H1 (cell line): ENCODE results near the gene IQGAP1. TPM values are rescaled to one million over a fixed set of nuclear protein-coding genes. Genes with fewer than 3 reads are reported as not detected.

ENCODE experiments used
- CTCF ChIA-PET: fragments of 300-600 bp; sonication (Branson Sonifier 250); formaldehyde crosslinking; loops from one replicate; lab custom pipeline; 2021; ENCODE audit not compliant: partially characterized antibody; lab: Charles Lee
- POLR2A ChIA-PET: fragments of 300-600 bp; sonication (Branson Sonifier 250); formaldehyde crosslinking; loops from one replicate; lab custom pipeline; 2021; ENCODE audit warnings: inconsistent platforms; ENCODE audit not compliant: partially characterized antibody; lab: Charles Lee
- DNase-seq, 2 experiments: peaks; one replicate each; pipeline versions ENCODE4 v3.0.0 to v3.0.0-alpha.2; 2010 to 2022; ENCODE audit warnings: low spot score in 2 of 2, low read depth in 1 of 2, mixed read lengths in 1 of 2
- FAIRE-seq: peaks from 2 replicates; lab custom pipeline; 2011; peaks lifted over from hg19 to GRCh38; lab: Jason Lieb, UNC
- H2AFZ ChIP-seq: 2 replicates; pipeline ENCODE4 v1.8.1; 2012; ENCODE audit warnings: low read length, inconsistent platforms
- H2AK5ac ChIP-seq: 2 replicates; pipeline ENCODE4 v1.6.1; 2013; ENCODE audit warnings: low read depth, low read length
- H2BK120ac ChIP-seq: replicated peaks from 2 replicates; pipeline ENCODE3; 2013; ENCODE audit warnings: low read depth, low read length, inconsistent platforms
- H2BK12ac ChIP-seq: 2 replicates; pipeline ENCODE4 v1.6.1; 2013; ENCODE audit warnings: low read depth, low read length
- H2BK15ac ChIP-seq: 2 replicates; pipeline ENCODE4 v1.6.1; 2013; ENCODE audit warnings: low read length
- H2BK20ac ChIP-seq: 2 replicates; pipeline ENCODE4 v1.6.1; 2013; ENCODE audit warnings: low read length
- H2BK5ac ChIP-seq: 2 replicates; pipeline ENCODE4 v1.6.1; 2013; ENCODE audit warnings: low read depth, low read length
- H3K14ac ChIP-seq: 2 replicates; pipeline ENCODE4 v1.6.1; 2013; ENCODE audit warnings: inconsistent platforms; ENCODE audit not compliant: insufficient read length
- H3K18ac ChIP-seq: 2 replicates; pipeline ENCODE4 v1.6.1; 2013; ENCODE audit warnings: low read length; ENCODE audit errors: extremely low read depth
- H3K23ac ChIP-seq: 2 replicates; pipeline ENCODE4 v1.6.1; 2013; ENCODE audit warnings: inconsistent platforms; ENCODE audit not compliant: insufficient read length
- H3K23me2 ChIP-seq: 2 replicates; pipeline ENCODE4 v1.6.1; 2013; ENCODE audit warnings: low read depth, low read length
- H3K27ac ChIP-seq: 2 replicates; pipeline ENCODE4 v1.6.1; 2011; ENCODE audit warnings: low read depth, low read length, inconsistent platforms
- H3K27me3 ChIP-seq, 4 experiments: replicated peaks in 1 of 4; 1 replicate in 1 of 4; 2 replicates in 3 of 4; pipeline versions ENCODE4 v1.6.1 to v1.8.1; 2011 to 2013; ENCODE audit warnings: low read length in 3 of 4, mild to moderate bottlenecking in 3 of 4, inconsistent platforms in 2 of 4, mixed read lengths in 2 of 4, moderate library complexity in 1 of 4; ENCODE audit not compliant: control insufficient read depth in 3 of 4, insufficient read depth in 3 of 4; ENCODE audit errors: extremely low read depth in 1 of 4
- H3K36me3 ChIP-seq, 4 experiments: 2 replicates each; pipeline versions ENCODE4 v1.6.1 to v1.8.1; 2011 to 2013; ENCODE audit warnings: mild to moderate bottlenecking in 4 of 4, low read length in 3 of 4, moderate library complexity in 2 of 4, control low read depth in 1 of 4, inconsistent platforms in 1 of 4; ENCODE audit not compliant: insufficient read depth in 4 of 4, control insufficient read depth in 2 of 4
- H3K4ac ChIP-seq: replicated peaks from 2 replicates; pipeline ENCODE3; 2013; ENCODE audit warnings: low read length, low read depth, mixed read lengths, inconsistent platforms; ENCODE audit not compliant: insufficient read length
- H3K4me1 ChIP-seq, 4 experiments: replicated peaks in 1 of 4; 1 replicate in 1 of 4; 2 replicates in 3 of 4; pipeline versions ENCODE4 v1.6.1 to v1.8.1; 2011 to 2013; ENCODE audit warnings: low read length in 3 of 4, inconsistent platforms in 2 of 4, mixed read lengths in 1 of 4; ENCODE audit not compliant: insufficient read depth in 4 of 4, control insufficient read depth in 3 of 4
- H3K4me2 ChIP-seq, 2 experiments: 2 replicates each; pipeline versions ENCODE4 v1.6.1 to v1.8.1; 2011 to 2013; ENCODE audit warnings: low read depth in 2 of 2, low read length in 2 of 2, control low read depth in 1 of 2, inconsistent platforms in 1 of 2, mild to moderate bottlenecking in 1 of 2; ENCODE audit not compliant: insufficient read depth in 1 of 2
- H3K4me3 ChIP-seq, 4 experiments: fragments of 200-600, 300-600 bp in 1 of 4; sonication (generic), shearing (Covaris generic), sonication (Bioruptor Twin) in 1 of 4; 2 replicates each; pipeline versions ENCODE4 v1.5.1 to v1.8.1; 2011 to 2016; ENCODE audit warnings: low read length in 4 of 4, low read depth in 3 of 4, control low read depth in 2 of 4, inconsistent platforms in 2 of 4, mild to moderate bottlenecking in 2 of 4, mixed read lengths in 1 of 4, moderate library complexity in 1 of 4; ENCODE audit not compliant: insufficient read depth in 2 of 4; ENCODE audit errors: extremely low read depth in 1 of 4
- H3K56ac ChIP-seq: replicated peaks from 2 replicates; pipeline ENCODE3; 2013; ENCODE audit warnings: low read depth, mild to moderate bottlenecking, mixed read lengths, low read length, inconsistent platforms; ENCODE audit not compliant: insufficient read length
- H3K79me1 ChIP-seq: 2 replicates; pipeline ENCODE4 v1.6.1; 2013; ENCODE audit warnings: low read depth, low read length, control low read depth
- H3K79me2 ChIP-seq, 2 experiments: 2 replicates each; pipeline versions ENCODE4 v1.6.1 to v1.8.1; 2012 to 2013; ENCODE audit warnings: low read length in 2 of 2, mild to moderate bottlenecking in 2 of 2, inconsistent platforms in 1 of 2; ENCODE audit not compliant: insufficient read depth in 2 of 2, control insufficient read depth in 1 of 2
- H3K9ac ChIP-seq, 4 experiments: replicated peaks in 1 of 4; 1 replicate in 1 of 4; 2 replicates in 3 of 4; pipeline versions ENCODE4 v1.6.1 to v1.8.1; 2011 to 2013; ENCODE audit warnings: low read depth in 3 of 4, low read length in 3 of 4, control low read depth in 2 of 4, mild to moderate bottlenecking in 2 of 4, moderate library complexity in 2 of 4, inconsistent platforms in 1 of 4; ENCODE audit errors: extremely low read depth in 1 of 4
- H3K9me3 ChIP-seq, 2 experiments: 2 replicates each; pipeline versions ENCODE4 v1.6.1 to v1.8.1; 2012 to 2013; ENCODE audit warnings: mild to moderate bottlenecking in 2 of 2, moderate library complexity in 2 of 2, control low read depth in 1 of 2, inconsistent platforms in 1 of 2, low read depth in 1 of 2, low read length in 1 of 2, mixed read lengths in 1 of 2; ENCODE audit not compliant: insufficient read depth in 2 of 2
- H4K20me1 ChIP-seq, 2 experiments: replicated peaks in 1 of 2; 2 replicates each; pipeline versions ENCODE3 to v1.8.1; 2011 to 2013; ENCODE audit warnings: inconsistent platforms in 2 of 2, low read length in 2 of 2, mild to moderate bottlenecking in 1 of 2; ENCODE audit not compliant: insufficient read depth in 2 of 2, control insufficient read depth in 1 of 2
- H4K5ac ChIP-seq: 2 replicates; pipeline ENCODE4 v1.6.1; 2013; ENCODE audit warnings: low read length, low read depth, mixed read lengths, inconsistent platforms; ENCODE audit not compliant: insufficient read length
- H4K8ac ChIP-seq: 2 replicates; pipeline ENCODE4 v1.8.0; 2013; ENCODE audit warnings: mild to moderate bottlenecking, moderate library complexity, low read length, inconsistent platforms; ENCODE audit not compliant: insufficient read depth; ENCODE audit errors: extremely low read depth
- H4K91ac ChIP-seq: replicated peaks from 2 replicates; pipeline ENCODE3; 2013; ENCODE audit warnings: low read length, mixed read lengths, inconsistent platforms; ENCODE audit not compliant: insufficient read length
- ASH2L ChIP-seq: fragments of 200-600, 300-600 bp; sonication (generic); IDR thresholded peaks from one replicate; pipeline ENCODE4 v1.7.1; 2017; ENCODE audit warnings: low read length
- BRCA1 ChIP-seq: IDR thresholded peaks from 2 replicates; pipeline ENCODE4 v1.6.1; 2012; ENCODE audit warnings: low read depth, low read length, improper control_type of control experiment
- CREB1 ChIP-seq: IDR thresholded peaks from 2 replicates; pipeline ENCODE4 v1.6.1; 2012; ENCODE audit warnings: inconsistent platforms
- EGR1 ChIP-seq: IDR thresholded peaks from 2 replicates; pipeline ENCODE4 v1.6.1; 2011; ENCODE audit warnings: low read depth, low read length, borderline replicate concordance
- EP300 ChIP-seq, 2 experiments: IDR thresholded peaks; 1 replicate in 1 of 2; 2 replicates in 1 of 2; pipeline ENCODE4 v1.6.1; 2011 to 2012; ENCODE audit warnings: low read depth in 2 of 2, low read length in 2 of 2, mild to moderate bottlenecking in 2 of 2, borderline replicate concordance in 1 of 2, inconsistent platforms in 1 of 2, moderate library complexity in 1 of 2
- MAFK ChIP-seq: IDR thresholded peaks from 2 replicates; pipeline ENCODE4 v1.6.1; 2012; ENCODE audit warnings: low read depth, mild to moderate bottlenecking, improper control_type of control experiment, low read length
- MAX ChIP-seq: IDR thresholded peaks from 2 replicates; pipeline ENCODE4 v1.6.1; 2012; ENCODE audit warnings: inconsistent platforms
- NANOG ChIP-seq: IDR thresholded peaks from 2 replicates; pipeline ENCODE4 v1.6.1; 2011; ENCODE audit warnings: low read length, low read depth, mild to moderate bottlenecking, inconsistent platforms; ENCODE audit not compliant: insufficient read depth, poor library complexity, severe bottlenecking
- POU5F1 ChIP-seq: IDR thresholded peaks from 2 replicates; pipeline ENCODE4 v1.6.1; 2011; ENCODE audit warnings: low read depth, mild to moderate bottlenecking, low read length, moderate library complexity
- ZNF274 ChIP-seq: IDR thresholded peaks from 2 replicates; pipeline ENCODE4 v1.7.0; 2012; ENCODE audit warnings: low read length, borderline replicate concordance; ENCODE audit errors: extremely low read depth
- WGBS, 2 experiments: shearing (Covaris generic) in 1 of 2; methylation state at CpG; one replicate each; pipeline versions ENCODE4 v1.1.6 to v1.1.7; 2013 to 2015; ENCODE audit warnings: low lambda C conversion rate in 2 of 2, mixed read lengths in 2 of 2, inconsistent platforms in 1 of 2, low coverage in 1 of 2, missing lambda C conversion rate in 1 of 2; ENCODE audit not compliant: insufficient replicate concordance in 2 of 2, insufficient coverage in 1 of 2, insufficient read length in 1 of 2; ENCODE audit errors: extremely low coverage in 1 of 2, missing lambda C conversion rate in 1 of 2; 5-methylcytosine and 5-hydroxymethylcytosine counted together
- polyA plus RNA-seq, 7 experiments: library from polyadenylated mRNA; depleted of rRNA in 3 of 7; stranded (reverse) in 5 of 7; unstranded in 2 of 7; fragments of >200 nt in 5 of 7; fragments of 200-250 nt in 2 of 7; gene quantifications; 1 replicate in 5 of 7; 2 replicates in 1 of 7; 4 replicates in 1 of 7; pipeline versions ENCODE4 v1.2.1 to v1.2.3, GENCODE V29; 2011 to 2013; ENCODE audit warnings: missing spikeins in 2 of 7, mixed read lengths in 2 of 7
- total RNA-seq: library from RNA; stranded (reverse); fragmentation: NEBNext Ultra II Directional; extraction: Animal tissue kit (Norgen Biotek cat#: 25700); gene quantifications from 2 replicates; pipeline ENCODE4 v1.2.1, GENCODE V29; 2021
- TF ChIP-seq, protein P1 (sequence below): IDR thresholded peaks from 2 replicates; pipeline ENCODE4 v1.6.1; 2012; ENCODE audit warnings: inconsistent platforms

IQGAP1 gene
- total and polyA plus RNA-seq, 2 of the 8 experiments (the other 6 are each of a cell fraction or from before 2014, with no cell fraction given), result 56.0 to 138 TPM

DNA sequence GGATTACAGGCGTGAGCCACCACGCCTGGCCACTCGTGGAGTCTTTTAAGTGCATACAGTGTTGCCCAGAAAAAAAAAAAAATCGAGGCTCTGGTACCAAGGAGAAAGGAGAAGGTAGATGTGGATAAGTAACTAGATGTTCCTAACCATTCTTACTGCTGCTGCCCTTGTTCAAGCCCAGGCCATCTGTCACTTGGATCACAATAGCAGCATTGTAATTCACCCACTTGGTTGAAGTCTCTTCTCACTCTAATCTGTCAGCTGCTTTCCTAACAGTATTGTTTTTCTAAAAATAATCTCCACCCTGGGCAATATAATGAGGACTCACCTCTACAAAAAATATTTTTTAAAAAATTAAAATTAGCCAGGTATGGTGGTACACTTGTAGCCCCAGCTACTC lies 83.7 kb downstream of the IQGAP1 start:
- no peaks in the 10 kb centered on the region for H3K79me2 ChIP-seq
- no peak overlapping the region for H2AK5ac ChIP-seq
- H4K91ac ChIP-seq, result no peak overlapping the region
- no peak overlapping the region for H2BK20ac ChIP-seq
- DNase-seq (no peak), FAIRE-seq (no peak)
- H4K8ac ChIP-seq, result no peak overlapping the region
- TF ChIP-seq, protein P1, sequence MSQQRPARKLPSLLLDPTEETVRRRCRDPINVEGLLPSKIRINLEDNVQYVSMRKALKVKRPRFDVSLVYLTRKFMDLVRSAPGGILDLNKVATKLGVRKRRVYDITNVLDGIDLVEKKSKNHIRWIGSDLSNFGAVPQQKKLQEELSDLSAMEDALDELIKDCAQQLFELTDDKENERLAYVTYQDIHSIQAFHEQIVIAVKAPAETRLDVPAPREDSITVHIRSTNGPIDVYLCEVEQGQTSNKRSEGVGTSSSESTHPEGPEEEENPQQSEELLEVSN, result no peak
- no peak for TF ChIP-seq EP300 (IDR thresholded peaks at IDR 0.05; ENCODE audit: borderline replicate concordance in 1 of 2, low read depth in 2 of 2, low read length in 2 of 2)
- TF ChIP-seq ZNF274, result no peak
- TF ChIP-seq POU5F1, result no peak
- no peak for TF ChIP-seq EGR1
- TF ChIP-seq MAX, result no peak
- TF ChIP-seq BRCA1, result no peak
- TF ChIP-seq NANOG, result no peak
- no peak for TF ChIP-seq ASH2L
- no peak for TF ChIP-seq MAFK
- TF ChIP-seq CREB1, result no peak
- H3K56ac ChIP-seq, result no peak overlapping the region
- no peaks in the 10 kb centered on the region for H4K20me1 ChIP-seq
- H3K9ac ChIP-seq, result no peak overlapping the region
- no peak overlapping the region for H3K4me3 ChIP-seq
- H3K4ac ChIP-seq, result no peak overlapping the region
- H3K9me3 ChIP-seq, result no peaks in the 10 kb centered on the region
- H3K79me1 ChIP-seq, result 0 out of 2 replicates have a peak, but pooled peaks cover 3% of the 10 kb centered on the region
- H3K4me2 ChIP-seq, result no peak overlapping the region
- H3K23ac ChIP-seq, result no peak overlapping the region
- CTCF ChIA-PET, result interaction anchor here (1.0 to 4.7 kb wide), 3 partner anchors 10 to 152 kb away, joined by 3 to 21 read pairs (median 4); no protein-coding TSS in a partner anchor
- H3K27ac ChIP-seq, result no peak overlapping the region
- H3K27me3 ChIP-seq, result no peaks in the 10 kb centered on the region
- no peak overlapping the region for H3K14ac ChIP-seq
- no peak overlapping the region for H2AFZ ChIP-seq
- H2BK5ac ChIP-seq, result no peak overlapping the region
- H4K5ac ChIP-seq, result no peak overlapping the region
- 85% methylated on average over 4 of the region's 4 CpGs; no CpG with 5 or more reads in 1 of the 2 experiments for WGBS, 2 experiments
- POLR2A ChIA-PET, result no interaction called here
- no peak overlapping the region for H3K18ac ChIP-seq
- H3K23me2 ChIP-seq, result no peaks in the 10 kb centered on the region
- no peak overlapping the region for H2BK15ac ChIP-seq
- no peaks in the 10 kb centered on the region for H3K4me1 ChIP-seq
- H2BK120ac ChIP-seq, result no peak overlapping the region
- no peak overlapping the region for H2BK12ac ChIP-seq
- peaks cover 7 to 49% (median 28%) of the 10 kb centered on the region in 4 experiments; a peak in 7 of 8 replicates for H3K36me3 ChIP-seq
